Caki2 (cell line): ENCODE results near the gene ADAMTS14. TPM values are rescaled to one million over a fixed set of nuclear protein-coding genes. Genes with fewer than 3 reads are reported as not detected.

Experiments used
- DNase-seq: peaks from one replicate; pipeline ENCODE4 v3.0.0-alpha.2; 2015; ENCODE audit warnings: low read depth
- in situ Hi-C: cut with HindIII; loops from 2 replicates; pipeline ENCODE4 v1.10.0; 2016; ENCODE audit warnings: low sequenced_read_pairs, low pct_unique_long_range_greater_than_20kb, mixed read lengths
- total RNA-seq: library from RNA; depleted of rRNA; stranded (reverse); fragments of >200 nt; shearing (Covaris generic); gene quantifications from 2 replicates; pipeline ENCODE4 v1.2.3, GENCODE V29; 2014; ENCODE audit warnings: low replicate concordance

ADAMTS14 gene
- total RNA-seq, 1 experiment from 2014 or later, result 0.37 TPM

DNA sequence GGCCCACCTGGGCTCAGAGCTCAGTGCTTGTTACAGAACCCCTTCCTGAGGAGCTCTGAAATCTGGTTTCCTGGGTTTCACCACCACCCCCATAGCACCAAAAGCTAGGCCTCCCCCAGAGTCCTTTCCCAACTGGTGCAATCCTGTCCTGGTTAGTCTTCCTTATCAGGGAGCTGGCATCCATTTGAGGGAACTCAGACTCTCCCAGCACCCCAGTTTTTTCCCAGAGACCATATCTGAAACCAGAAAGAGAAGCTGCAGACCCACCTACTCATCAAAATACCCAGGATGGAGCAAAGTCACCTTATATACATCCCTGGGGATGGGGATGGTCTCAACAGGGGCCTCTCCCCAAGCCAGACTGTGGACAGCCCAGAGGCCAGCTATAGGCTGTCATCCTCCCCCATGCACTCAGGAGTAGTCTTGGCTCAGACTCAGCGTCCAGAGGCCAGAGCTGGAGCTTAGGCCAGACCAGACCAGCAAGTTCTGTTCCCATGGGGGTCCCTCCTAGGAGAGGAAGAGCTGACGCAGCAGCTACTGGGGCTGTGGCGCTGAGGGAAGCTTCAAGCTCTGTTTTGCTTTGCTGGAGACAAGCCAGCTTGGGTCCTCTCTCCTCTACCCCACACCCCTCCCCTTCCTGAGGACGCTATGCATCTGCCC, 109.9 kb downstream of the ADAMTS14 start:
- no peak for DNase-seq
- in situ Hi-C loops, result no loop called here

DNA sequence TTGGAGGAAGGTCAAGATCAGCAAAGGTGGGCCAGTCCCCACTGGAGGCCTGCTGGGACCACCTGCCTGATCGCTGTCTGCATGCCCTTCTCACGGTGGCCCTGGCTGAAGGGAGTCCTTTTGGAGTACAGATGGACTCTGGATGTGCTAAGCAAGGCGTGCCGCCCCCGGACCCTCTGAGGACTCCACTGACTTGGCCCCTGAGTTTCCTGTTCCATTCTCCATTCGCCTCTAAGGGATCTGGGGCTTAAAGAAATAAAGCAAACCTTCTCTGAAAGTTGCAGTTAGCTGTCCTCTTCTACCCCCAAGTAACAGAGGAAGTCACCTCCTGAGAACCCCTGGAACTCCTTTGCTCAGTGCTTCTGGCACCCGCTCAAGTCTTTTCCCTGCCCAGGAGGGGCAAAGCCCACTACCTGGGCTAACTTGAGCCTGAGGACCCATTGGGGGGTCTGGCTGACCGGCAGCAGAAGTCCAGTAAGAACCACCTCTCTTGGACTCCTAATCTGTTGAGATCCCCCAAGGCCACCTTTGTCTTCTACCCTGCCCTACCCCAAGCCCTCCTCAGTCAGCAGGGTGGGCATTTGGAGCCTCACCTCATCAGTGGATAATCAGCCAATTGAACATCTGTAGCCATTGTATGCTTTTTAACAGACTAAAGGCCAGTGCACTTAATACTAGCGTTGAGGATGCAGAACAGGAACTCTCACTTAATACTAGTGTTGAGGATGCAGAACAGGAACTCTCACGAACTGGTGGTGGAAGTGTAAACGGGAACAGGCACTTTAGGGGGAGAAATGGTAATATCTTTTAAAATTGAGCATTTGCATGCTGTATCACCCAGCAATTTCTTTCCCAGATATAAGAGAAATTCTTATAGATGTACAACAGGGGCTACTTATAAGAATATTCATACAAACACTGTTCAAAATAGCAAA, 110.7 kb downstream of the ADAMTS14 start:
- in situ Hi-C loops, result no loop called here
- no peak for DNase-seq

DNA sequence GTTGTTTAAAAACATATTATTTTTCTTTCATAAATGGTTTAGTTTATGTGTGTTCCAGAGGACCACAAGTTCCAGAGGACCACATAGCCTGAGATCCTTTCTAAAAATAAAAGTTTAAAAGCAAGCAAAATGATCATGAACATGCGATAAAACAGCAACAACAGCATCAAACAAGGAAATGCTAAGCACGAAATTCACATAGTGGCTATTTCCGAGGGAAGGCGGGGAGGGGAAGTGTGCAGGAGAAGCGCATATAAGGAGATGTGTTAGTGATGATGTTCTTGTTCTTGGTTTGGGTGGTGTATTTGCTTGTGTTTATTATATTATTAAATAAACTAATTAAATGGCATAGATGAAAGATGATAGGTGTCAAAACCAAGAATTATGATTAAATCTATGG, 111.7 kb downstream of the ADAMTS14 start:
- in situ Hi-C loops, result no loop called here

DNA sequence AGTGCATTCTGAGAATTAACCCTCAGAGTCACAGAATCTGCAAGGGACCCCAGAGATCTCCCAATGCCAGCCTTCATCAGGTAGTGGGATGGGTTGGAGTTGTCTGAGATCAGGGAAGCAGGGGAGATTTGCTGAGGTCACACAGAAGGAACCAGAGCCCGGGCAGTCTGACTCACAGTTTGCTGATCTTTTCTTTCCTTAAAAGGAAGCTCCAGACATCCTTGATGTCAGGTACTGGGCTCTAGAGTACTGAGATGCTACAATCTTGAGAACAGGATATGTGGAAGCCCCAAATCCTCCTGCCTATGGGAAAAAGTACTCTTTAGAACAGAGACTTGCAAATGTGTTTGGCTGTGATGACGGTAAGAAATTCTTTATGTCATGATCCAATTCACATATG, 112.2 kb downstream of the ADAMTS14 start:
- DNase-seq, result no peak
- in situ Hi-C loops, result no loop called here

More for the DNA sequence above, 111.7 kb downstream of the ADAMTS14 start:
- no peak for DNase-seq

DNA sequence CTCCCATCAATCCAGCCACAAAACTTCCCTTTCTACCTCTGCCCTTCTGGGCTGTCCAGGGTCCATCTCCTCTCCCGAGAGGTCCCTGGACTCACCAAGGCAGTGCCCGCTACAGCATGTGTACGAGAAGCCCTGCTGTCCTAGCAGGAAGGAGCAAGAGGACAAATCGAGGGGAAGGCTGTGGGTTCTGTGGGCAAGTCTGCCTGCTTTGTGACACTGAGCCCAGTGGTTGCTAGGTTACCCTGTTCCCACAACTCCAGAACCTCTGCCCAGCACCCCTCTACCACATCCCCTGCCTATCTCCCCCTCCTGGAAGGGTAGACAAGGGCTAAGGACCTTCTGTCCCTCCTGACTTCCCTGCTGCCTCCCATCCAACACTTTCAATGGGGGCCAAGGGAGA, 112.9 kb downstream of the ADAMTS14 start, which contains the start of gene TBATA:
TBATA (minus strand) TSS at position 188 of the 400 bp plus-strand sequence. CDS start 1,998 bp downstream, outside the sequence.
- DNase-seq, result no peak
- in situ Hi-C loops, result no loop called here

DNA sequence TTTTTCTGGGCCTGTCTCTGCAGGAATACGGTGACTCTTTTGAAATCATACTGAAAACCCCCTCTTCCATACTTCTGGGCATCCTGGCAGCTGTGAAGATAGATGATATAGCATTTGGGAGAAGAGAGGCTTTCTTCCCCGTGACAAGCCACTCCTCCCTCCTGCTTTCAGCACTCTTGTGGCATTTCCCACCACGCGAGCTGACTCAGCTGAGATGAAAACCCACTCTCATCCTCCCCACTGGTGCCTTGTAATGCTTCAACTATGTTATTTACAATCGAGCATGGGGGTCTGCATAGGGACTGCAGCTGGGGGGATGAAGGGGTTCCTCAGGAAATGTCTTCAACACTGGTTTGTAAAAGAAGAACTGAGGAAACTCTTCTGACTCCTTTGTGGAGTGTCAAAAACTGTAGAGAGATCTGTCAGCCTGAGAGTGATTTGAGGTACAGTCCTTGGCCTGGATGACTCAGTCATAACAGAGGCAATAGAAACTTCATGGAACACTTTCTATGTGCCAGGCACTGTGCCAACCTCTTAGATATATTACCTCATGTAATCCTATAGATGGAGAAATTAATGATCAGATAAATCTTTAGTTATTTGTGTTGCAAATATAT, 114.6 kb downstream of the ADAMTS14 start:
- DNase-seq, result no peak
- in situ Hi-C loops, result no loop called here

DNA sequence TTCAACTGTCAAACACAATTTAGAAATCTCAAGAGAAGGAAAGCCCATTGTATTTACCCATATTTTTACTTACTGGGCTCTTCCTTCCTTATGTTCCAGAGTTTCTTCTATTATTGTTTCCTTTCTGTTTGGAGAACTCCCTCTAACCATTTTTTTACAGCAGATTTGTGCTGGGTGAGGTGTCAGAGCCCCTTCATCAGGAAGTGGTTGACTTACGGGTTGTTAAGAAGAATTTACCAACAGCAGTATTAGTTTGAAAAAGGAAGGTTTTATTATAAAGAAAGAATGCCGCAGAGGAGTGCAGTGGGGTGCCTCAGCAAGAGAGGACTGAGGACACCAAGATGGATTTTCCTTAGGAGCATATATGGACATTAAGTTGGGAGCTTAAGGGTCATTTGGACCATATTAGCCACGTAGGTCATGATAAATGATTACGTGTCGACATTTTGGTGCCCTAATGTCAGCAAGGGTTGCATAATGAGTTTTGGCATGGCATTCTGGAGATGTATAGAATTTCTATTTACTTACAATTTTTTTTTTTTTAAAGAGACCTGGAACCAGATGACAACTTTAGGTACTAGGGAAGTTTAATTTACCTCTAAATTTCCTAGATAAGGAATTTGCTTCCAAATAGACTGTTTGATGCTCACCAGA, 119.2 kb downstream of the ADAMTS14 start:
- in situ Hi-C loops, result no loop called here
- DNase-seq, result no peak

DNA sequence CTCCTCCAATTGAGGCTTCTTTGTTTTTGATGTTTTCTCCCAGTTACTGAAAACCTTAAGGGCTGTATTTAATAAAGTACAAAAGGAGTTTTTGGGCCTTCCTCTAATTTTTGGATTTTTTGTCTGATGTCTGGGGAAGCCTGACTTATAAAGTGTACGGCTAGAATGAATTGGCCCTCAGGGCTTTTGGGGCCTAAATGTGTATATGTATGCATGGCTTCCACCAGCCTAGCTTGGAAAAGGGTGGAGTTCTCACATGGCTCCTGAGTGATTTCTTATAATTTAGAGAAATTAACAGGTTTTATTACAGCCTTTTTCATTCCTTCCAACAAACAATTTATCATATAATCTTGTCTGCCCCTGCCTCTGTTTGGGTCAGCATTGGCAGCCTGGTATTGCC, 123.3 kb downstream of the ADAMTS14 start:
- no peak for DNase-seq
- in situ Hi-C loops, result no loop called here

DNA sequence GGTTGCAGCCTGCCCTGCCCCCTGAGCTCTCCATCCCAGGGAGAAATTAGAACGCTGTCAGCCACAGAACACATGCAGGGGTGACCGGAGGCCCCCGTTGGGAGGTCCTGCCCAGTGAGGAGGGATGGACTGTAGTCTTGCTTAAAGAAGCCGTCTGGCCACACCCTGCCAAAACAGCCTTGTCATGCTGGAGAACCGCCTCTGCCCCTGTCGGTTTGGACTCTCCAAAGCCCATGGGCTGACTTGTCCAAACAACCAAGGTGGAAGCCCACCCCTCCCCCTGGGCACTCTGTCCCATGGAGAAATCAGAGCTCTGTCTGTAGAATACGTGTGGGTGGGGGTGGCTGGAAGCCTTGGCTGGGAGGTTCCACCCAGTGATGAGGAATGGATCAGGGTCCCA, 125.5 kb downstream of the ADAMTS14 start:
- in situ Hi-C loops, result no loop called here
- DNase-seq, result no peak

DNA sequence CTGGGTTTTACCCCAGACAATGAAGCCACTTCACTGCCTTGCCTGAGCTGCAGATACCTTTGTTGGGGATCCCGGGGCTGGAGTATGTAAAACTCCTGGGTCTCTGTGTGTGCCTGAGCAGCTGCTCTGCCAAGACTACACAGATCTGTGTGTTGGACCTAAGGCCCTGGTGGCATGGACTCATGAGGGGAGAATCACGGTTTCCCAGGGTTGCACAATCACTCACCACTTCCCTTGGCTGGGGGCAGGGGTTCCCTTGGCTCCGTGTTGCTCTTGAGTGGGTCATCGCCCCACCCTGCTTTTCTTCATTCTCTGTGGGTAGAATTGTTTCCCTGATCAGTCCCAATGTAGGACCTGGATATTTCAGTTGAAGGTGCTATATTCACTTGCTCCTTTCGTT, 126.8 kb downstream of the ADAMTS14 start:
- in situ Hi-C loops, result no loop called here
- no peak for DNase-seq

DNA sequence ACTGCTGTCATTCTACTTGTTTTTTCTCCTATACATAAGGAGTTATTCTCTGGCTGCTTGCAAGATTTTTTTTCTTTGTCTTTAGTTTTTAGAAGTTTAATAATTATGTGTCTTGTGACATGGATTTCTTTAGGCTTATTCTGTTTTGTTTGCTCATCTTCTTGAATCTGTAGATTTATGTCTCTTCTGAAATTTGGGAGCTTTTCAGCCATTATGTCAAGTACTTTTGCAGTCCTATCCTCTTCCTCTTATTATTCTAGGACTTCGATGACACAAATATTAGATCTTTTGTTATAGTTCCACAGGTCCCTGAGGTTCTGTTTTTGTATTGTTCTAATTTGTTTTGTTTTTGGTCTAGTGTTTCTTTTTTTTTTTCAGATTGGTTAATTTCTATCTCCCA, 129.5 kb downstream of the ADAMTS14 start:
- no peak for DNase-seq
- in situ Hi-C loops, result no loop called here

DNA sequence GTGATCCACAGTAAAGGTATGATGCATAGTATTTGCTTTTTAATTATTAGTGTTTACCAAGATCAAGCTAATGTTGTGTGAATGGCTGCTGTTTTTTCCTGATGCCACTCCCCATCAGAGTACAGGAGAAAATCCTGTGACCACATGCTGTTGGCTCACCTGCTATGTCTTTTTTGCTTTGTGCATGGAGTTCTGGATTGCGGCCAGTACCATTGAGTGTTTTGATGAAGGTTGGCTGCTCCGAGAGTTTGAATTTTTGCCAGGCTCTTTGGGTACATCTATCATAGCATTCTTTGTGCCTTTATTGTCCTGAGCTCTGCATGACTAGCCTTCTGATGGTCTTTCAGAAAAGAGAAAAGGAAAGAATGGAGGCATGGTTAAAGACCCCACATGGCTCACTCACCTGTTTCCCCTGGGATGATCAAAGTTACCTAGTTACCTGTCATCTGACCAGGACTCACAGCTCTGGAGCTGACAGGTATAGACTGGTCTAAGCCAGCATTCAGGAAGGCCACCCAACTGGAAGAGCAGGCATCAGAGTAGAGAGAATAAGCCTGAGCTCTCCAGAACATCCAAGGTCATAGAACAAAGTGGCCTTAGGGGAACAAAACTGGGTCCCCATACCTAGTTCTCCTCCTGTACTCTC, 131.6 kb downstream of the ADAMTS14 start:
- no peak for DNase-seq
- in situ Hi-C loops, result no loop called here

DNA sequence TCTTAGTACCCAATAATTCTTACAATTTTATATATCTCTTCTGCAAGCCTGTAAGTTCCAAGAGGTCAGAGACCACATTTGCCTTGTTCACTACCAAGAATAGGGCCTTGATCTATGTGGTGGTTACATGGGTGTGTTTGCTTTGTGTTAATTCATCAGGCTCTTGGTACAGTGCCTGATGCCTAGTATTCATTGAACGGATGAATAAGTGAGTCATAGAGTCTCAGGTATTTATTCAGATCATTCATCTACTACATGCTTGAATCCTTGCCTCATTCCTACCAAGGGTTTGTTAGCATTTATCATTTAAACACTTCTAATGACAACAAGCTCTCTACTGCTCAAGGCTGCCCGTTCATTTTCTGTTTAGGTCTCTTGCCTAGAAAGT, 132.1 kb downstream of the ADAMTS14 start:
- no peak for DNase-seq
- in situ Hi-C loops, result no loop called here

DNA sequence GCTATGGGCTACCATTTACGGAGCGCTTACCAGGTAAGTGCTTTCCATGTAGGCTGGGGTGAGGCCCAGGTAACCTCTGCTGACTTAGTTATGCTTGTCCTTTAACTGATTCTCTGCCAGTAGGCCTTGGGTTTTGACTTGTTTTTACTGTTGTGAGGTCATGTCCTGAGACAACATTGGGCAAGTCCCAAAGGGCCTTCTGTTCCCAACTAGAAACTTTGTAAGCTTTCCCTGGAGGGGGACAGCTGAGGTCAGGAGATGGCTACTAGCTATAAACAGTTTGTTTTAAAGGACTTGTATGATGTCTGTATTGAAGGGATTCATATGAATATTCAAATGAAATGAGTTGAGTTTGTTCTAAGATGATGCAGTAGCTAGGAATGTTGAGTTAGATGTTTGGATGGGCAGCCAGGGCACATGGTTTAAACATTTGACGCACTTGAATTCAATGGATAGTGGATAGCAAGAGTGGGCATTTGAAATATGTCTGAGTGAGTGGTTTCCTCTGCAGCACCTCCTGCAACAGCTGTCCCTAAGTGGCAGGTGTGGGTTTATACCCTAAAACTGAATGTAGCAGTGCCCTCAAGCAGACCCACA, 133.4 kb downstream of the ADAMTS14 start:
- no peak for DNase-seq
- in situ Hi-C loops, result no loop called here

DNA sequence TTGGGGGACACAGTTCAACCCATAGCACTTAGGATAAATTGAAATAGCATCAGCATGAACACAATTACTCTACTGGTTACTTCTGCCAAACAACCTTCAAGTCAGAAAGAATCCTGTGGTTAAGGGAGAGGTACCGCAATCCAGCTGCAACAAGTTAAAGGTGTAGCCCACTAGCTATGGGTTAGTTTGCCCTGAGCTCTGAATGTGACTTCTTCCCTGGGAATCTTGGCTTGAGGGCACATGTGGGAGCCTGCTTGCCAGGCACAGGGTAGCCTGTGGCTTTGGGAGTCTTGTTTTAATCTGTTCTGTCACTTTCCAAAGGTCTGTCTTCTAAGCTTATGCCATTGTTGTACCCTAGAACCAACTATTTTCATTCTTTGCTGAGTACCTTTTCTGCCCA, 134.5 kb downstream of the ADAMTS14 start:
- DNase-seq, result no peak
- in situ Hi-C loops, result no loop called here

DNA sequence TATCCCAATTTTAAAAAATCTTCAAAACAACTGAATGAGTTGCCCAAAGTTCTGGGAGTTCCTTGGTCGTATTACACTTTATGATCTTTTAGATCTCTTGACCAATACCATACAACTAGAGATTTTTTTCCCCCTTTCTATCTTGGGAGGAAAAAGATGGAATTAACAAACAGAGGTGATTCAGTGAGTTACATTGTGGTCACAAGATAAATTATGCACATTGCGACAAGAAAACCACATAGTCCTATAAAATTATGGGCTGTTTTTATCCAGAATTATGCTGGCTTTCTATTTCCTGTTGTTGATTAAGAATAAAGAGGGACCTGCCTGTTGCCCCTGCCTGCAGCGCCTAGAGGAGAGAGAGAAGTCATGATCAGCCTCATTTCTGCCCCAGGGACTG, 135.2 kb downstream of the ADAMTS14 start:
- in situ Hi-C loops, result no loop called here
- no peak for DNase-seq

DNA sequence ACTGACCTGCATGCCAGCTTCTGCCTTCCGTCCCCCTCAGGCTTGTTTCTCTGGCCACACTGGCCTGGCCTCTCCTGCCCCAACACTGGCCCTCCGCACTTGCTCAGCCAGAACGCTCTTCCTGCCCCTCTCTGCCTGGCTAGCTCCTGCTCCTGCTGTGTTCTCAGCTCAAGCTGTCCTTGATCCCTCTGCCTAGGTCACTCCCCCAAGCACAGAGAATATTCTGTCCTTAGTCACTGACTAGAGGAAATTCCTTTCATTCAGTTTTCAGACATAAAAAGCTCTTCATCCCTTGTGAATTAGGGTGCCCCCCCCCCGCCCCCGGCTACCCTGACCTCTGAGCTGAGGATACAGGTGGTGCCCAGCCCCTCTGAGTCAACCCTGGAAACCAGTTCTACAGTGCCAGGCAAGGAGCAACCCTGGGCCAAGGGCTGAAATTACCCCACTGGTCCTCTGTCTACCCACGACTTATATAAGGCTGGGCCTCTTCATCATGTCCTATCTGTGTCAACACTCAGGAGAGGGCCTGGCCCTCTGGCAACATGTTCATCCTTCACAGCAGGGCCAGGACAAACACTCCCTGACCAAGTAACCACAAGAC, 136.8 kb downstream of the ADAMTS14 start:
- DNase-seq, result no peak
- in situ Hi-C loops, result no loop called here
